B cell (primary cell): ENCODE results near the gene CRIM1.

ENCODE experiments used
- EZH2 ChIP-seq: IDR thresholded peaks from 2 replicates; pipeline ENCODE4 v1.6.1; 2012; ENCODE audit warnings: borderline replicate concordance, low read depth, mild to moderate bottlenecking, moderate library complexity, low read length; ENCODE audit not compliant: insufficient read depth, poor library complexity, severe bottlenecking
- TF ChIP-seq, protein P1 (sequence below): fragments of 200-600 bp; IDR thresholded peaks from one replicate; pipeline ENCODE4 v1.8.0; 2022; ENCODE audit warnings: antibody characterized with exemption, mild to moderate bottlenecking

GRCh38 chr2:36384454-36384853 is 28.9 kb downstream of the CRIM1 start:
- TF ChIP-seq, protein P1, sequence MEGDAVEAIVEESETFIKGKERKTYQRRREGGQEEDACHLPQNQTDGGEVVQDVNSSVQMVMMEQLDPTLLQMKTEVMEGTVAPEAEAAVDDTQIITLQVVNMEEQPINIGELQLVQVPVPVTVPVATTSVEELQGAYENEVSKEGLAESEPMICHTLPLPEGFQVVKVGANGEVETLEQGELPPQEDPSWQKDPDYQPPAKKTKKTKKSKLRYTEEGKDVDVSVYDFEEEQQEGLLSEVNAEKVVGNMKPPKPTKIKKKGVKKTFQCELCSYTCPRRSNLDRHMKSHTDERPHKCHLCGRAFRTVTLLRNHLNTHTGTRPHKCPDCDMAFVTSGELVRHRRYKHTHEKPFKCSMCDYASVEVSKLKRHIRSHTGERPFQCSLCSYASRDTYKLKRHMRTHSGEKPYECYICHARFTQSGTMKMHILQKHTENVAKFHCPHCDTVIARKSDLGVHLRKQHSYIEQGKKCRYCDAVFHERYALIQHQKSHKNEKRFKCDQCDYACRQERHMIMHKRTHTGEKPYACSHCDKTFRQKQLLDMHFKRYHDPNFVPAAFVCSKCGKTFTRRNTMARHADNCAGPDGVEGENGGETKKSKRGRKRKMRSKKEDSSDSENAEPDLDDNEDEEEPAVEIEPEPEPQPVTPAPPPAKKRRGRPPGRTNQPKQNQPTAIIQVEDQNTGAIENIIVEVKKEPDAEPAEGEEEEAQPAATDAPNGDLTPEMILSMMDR = no peak
- no peak for TF ChIP-seq EZH2
